Measurements from ENCODE around the gene PLCB2.
A peak's percentile ranks its signal among the peaks of the same experiment; 100 is the strongest.

PLCB2 gene

DNA sequence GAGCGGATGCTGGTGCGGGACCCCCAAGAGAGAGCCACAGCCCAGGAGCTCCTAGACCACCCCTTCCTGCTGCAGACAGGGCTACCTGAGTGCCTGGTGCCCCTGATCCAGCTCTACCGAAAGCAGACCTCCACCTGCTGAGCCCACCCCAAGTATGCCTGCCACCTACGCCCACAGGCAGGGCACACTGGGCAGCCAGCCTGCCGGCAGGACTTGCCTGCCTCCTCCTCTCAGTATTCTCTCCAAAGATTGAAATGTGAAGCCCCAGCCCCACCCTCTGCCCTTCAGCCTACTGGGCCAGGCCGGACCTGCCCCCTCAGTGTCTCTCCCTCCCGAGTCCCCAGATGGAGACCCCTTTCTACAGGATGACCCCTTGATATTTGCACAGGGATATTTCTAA, 31.8 kb downstream of the PLCB2 start:
- FAIRE-seq, result no peak
- no peak for TF ChIP-seq CTCF (IDR thresholded peaks at IDR 0.05; ENCODE audit: insufficient read depth, missing control alignments)
- DNase-seq (ENCODE audit: insufficient read length, low spot score), result no peak

DNA sequence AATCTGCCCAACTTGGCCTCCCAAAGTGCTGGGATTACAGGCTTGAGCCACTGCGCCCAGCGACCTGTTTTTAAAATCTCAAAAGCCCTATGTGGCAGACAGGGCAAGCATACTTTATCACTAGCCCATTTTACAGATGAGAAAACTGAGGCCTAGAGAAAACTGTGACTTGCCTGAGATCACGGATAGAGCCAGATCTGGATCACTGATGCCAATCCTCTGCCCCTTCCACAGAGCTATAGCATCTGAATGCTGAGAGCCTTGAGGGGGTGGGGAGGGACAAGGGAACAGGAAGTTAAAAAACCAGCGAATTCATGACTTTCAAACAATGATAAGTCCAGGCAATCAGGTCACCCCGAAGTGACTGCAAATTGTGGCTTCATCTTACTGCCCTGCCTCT, 32.2 kb downstream of the PLCB2 start:
- TF ChIP-seq CTCF (IDR thresholded peaks at IDR 0.05; ENCODE audit: insufficient read depth, missing control alignments), result no peak
- no peak for DNase-seq (ENCODE audit: insufficient read length, low spot score)
- FAIRE-seq, result no peak

GRCh38 chr15:40274350-40275274, 33.1 kb downstream of the PLCB2 start:
- peak; percentile 100 for TF ChIP-seq CTCF (IDR thresholded peaks at IDR 0.05; ENCODE audit: insufficient read depth, missing control alignments)
- no peak for FAIRE-seq

DNA sequence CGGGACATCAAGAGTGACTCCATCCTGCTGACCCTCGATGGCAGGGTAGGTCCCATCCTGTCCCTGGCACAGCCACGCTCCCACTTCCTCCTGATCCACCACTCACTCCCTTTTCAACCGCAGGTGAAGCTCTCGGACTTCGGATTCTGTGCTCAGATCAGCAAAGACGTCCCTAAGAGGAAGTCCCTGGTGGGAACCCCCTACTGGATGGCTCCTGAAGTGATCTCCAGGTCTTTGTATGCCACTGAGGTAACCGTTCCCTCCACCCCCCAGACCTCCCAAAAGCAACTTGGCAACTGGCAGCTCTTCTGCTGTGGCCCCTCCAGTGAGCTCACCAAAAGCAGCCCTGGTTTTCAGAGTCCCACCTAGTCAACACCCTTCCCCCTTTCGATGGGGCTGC, 34.3 kb downstream of the PLCB2 start:
- DNase-seq (ENCODE audit: insufficient read length, low spot score) (no peak), FAIRE-seq (no peak)
- TF ChIP-seq CTCF (IDR thresholded peaks at IDR 0.05; ENCODE audit: insufficient read depth, missing control alignments), result no peak

More at GRCh38 chr15:40274350-40275274, 33.1 kb downstream of the PLCB2 start:
- DNase-seq (ENCODE audit: insufficient read length, low spot score), result peak; percentile 83

GRCh38 chr15:40272485-40273056, 35.2 kb downstream of the PLCB2 start:
- FAIRE-seq, result no peak
- TF ChIP-seq CTCF (IDR thresholded peaks at IDR 0.05; ENCODE audit: insufficient read depth, missing control alignments), result peak; percentile 9
- no peak for DNase-seq (ENCODE audit: insufficient read length, low spot score)

- FAIRE-seq (no peak), DNase-seq (ENCODE audit: insufficient read length, low spot score) (no peak)
- TF ChIP-seq CTCF (IDR thresholded peaks at IDR 0.05; ENCODE audit: insufficient read depth, missing control alignments), result no peak
These were observed 35.9 kb downstream of the PLCB2 start for GRCh38 chr15:40271685-40272484.

All from D721Med (cell line).